Measurements from ENCODE around the gene SLC37A2.
"Not testable (repeated sequence)": the region's sequence is repeated elsewhere in the genome, so short reads cannot be mapped to it uniquely, and the experiment has no call there.

The SLC37A2 gene

GRCh38 chr11:125062931-125063428 is at the start of gene SLC37A2:
Gene SLC37A2, plus strand, starts transcription at chr11:125063305. Its CDS starts 63 bp downstream, at chr11:125063368.
- DNase-seq (ENCODE audit: low read depth in 3 of 3, low spot score in 1 of 3), result no peak

- DNase-seq (ENCODE audit: low read depth in 3 of 3, low spot score in 1 of 3), result no peak
Measured at GRCh38 chr11:125016413-125016812, 46.7 kb upstream of the SLC37A2 start.

GRCh38 chr11:125020342-125020741 is 42.8 kb upstream of the SLC37A2 start:
- no peak for DNase-seq (ENCODE audit: low read depth in 3 of 3, low spot score in 1 of 3)

- DNase-seq (ENCODE audit: low read depth in 3 of 3, low spot score in 1 of 3), result no peak
Measured at GRCh38 chr11:125022551-125022950, 40.6 kb upstream of the SLC37A2 start.

GRCh38 chr11:125025968-125026367 is 37.1 kb upstream of the SLC37A2 start:
- no peak for DNase-seq (ENCODE audit: low read depth in 3 of 3, low spot score in 1 of 3)

GRCh38 chr11:125029431-125029830 is 33.7 kb upstream of the SLC37A2 start:
- DNase-seq (ENCODE audit: low read depth in 3 of 3, low spot score in 1 of 3), result not testable (repeated sequence)

- DNase-seq (ENCODE audit: low read depth in 3 of 3, low spot score in 1 of 3), result no peak
Measured at GRCh38 chr11:125036933-125037332, 26.2 kb upstream of the SLC37A2 start.

- DNase-seq (ENCODE audit: low read depth in 3 of 3, low spot score in 1 of 3), result no peak
Measured at GRCh38 chr11:125049164-125049792, 13.8 kb upstream of the SLC37A2 start.

- no peak for DNase-seq (ENCODE audit: low read depth in 3 of 3, low spot score in 1 of 3)
Measured at GRCh38 chr11:125052047-125052446, 11.1 kb upstream of the SLC37A2 start.

- no peak for DNase-seq (ENCODE audit: low read depth in 3 of 3, low spot score in 1 of 3)
Measured at GRCh38 chr11:125053167-125053566, 9.9 kb upstream of the SLC37A2 start.

GRCh38 chr11:125055107-125055715 is 7.9 kb upstream of the SLC37A2 start:
- DNase-seq (ENCODE audit: low read depth in 3 of 3, low spot score in 1 of 3), result no peak

GRCh38 chr11:125056111-125056510 is 7.0 kb upstream of the SLC37A2 start:
- DNase-seq (ENCODE audit: low read depth in 3 of 3, low spot score in 1 of 3), result not testable (repeated sequence)

- DNase-seq (ENCODE audit: low read depth in 3 of 3, low spot score in 1 of 3), result no peak
Measured at GRCh38 chr11:125056931-125057692, 6.0 kb upstream of the SLC37A2 start.

GRCh38 chr11:125057693-125058016 is 5.5 kb upstream of the SLC37A2 start:
- DNase-seq (ENCODE audit: low read depth in 3 of 3, low spot score in 1 of 3), result no peak

GRCh38 chr11:125061281-125061680 is 1.8 kb upstream of the SLC37A2 start:
- no peak for DNase-seq (ENCODE audit: low read depth in 3 of 3, low spot score in 1 of 3)

GRCh38 chr11:125062218-125062930 is 731 bp upstream of the SLC37A2 start:
- DNase-seq (ENCODE audit: low read depth in 3 of 3, low spot score in 1 of 3), result no peak

GRCh38 chr11:125063429-125064043 is 431 bp downstream of the SLC37A2 start:
- DNase-seq (ENCODE audit: low read depth in 3 of 3, low spot score in 1 of 3), result no peak

GRCh38 chr11:125064070-125064469 is 965 bp downstream of the SLC37A2 start:
- no peak for DNase-seq (ENCODE audit: low read depth in 3 of 3, low spot score in 1 of 3)

GRCh38 chr11:125068368-125068767 is 5.3 kb downstream of the SLC37A2 start:
- no peak for DNase-seq (ENCODE audit: low read depth in 3 of 3, low spot score in 1 of 3)

- DNase-seq (ENCODE audit: low read depth in 3 of 3, low spot score in 1 of 3), result no peak
Measured at GRCh38 chr11:125069008-125069407, 5.9 kb downstream of the SLC37A2 start.

GRCh38 chr11:125069796-125070195 is 6.7 kb downstream of the SLC37A2 start:
- DNase-seq (ENCODE audit: low read depth in 3 of 3, low spot score in 1 of 3), result no peak

Measured in stimulated activated CD4-positive, alpha-beta T cell treated with anti-CD3 and anti-CD28 coated beads, TNF-alpha, amount 100 ng/mL, for 1 hour (primary cell).